Measurements from ENCODE around the gene MGAT3. TPM values are rescaled to one million over a fixed set of nuclear protein-coding genes. Genes with fewer than 3 reads are reported as not detected.

MGAT3 gene
- total and polyA plus RNA-seq, 2 of the 13 experiments (the other 11 are each of a cell fraction or from before 2014, with no cell fraction given): 0.11 to 0.15 TPM

DNA sequence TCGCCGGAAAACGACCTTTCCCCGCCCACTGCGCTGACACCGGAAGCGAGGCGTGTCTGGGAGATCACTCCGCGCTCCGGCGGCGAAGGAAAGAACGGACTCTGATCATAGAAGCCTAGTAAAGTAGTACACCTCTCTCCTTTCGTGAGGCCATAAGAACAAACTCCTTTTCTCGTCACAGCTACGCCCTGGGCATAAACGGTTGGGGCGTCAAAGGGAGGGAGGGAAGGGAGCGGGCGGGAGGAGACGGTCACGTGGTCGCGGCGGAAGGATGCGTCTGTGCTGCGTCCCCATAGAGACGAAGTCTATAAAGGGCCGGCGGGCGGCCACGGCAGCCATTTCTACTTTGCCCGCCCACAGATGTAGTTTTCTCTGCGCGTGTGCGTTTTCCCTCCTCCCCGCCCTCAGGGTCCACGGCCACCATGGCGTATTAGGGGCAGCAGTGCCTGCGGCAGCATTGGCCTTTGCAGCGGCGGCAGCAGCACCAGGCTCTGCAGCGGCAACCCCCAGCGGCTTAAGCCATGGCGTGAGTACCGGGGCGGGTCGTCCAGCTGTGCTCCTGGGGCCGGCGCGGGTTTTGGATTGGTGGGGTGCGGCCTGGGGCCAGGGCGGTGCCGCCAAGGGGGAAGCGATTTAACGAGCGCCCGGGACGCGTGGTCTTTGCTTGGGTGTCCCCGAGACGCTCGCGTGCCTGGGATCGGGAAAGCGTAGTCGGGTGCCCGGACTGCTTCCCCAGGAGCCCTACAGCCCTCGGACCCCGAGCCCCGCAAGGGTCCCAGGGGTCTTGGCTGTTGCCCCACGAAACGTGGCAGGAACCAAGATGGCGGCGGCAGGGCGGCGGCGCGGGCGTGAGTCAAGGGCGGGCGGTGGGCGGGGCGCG is 63.7 kb downstream of the MGAT3 start, which contains the start of gene ATF4 (continued):
- TF ChIP-seq, protein P1, sequence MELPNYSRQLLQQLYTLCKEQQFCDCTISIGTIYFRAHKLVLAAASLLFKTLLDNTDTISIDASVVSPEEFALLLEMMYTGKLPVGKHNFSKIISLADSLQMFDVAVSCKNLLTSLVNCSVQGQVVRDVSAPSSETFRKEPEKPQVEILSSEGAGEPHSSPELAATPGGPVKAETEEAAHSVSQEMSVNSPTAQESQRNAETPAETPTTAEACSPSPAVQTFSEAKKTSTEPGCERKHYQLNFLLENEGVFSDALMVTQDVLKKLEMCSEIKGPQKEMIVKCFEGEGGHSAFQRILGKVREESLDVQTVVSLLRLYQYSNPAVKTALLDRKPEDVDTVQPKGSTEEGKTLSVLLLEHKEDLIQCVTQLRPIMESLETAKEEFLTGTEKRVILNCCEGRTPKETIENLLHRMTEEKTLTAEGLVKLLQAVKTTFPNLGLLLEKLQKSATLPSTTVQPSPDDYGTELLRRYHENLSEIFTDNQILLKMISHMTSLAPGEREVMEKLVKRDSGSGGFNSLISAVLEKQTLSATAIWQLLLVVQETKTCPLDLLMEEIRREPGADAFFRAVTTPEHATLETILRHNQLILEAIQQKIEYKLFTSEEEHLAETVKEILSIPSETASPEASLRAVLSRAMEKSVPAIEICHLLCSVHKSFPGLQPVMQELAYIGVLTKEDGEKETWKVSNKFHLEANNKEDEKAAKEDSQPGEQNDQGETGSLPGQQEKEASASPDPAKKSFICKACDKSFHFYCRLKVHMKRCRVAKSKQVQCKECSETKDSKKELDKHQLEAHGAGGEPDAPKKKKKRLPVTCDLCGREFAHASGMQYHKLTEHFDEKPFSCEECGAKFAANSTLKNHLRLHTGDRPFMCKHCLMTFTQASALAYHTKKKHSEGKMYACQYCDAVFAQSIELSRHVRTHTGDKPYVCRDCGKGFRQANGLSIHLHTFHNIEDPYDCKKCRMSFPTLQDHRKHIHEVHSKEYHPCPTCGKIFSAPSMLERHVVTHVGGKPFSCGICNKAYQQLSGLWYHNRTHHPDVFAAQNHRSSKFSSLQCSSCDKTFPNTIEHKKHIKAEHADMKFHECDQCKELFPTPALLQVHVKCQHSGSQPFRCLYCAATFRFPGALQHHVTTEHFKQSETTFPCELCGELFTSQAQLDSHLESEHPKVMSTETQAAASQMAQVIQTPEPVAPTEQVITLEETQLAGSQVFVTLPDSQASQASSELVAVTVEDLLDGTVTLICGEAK (IDR thresholded peaks at IDR 0.05): peak; percentile 17; the same call in 1 of the 2 replicates
- TF ChIP-seq, protein P1 (CRISPR knock-in tag; IDR thresholded peaks at IDR 0.05): peak; percentile 23
- TF ChIP-seq TARDBP (CRISPR knock-in tag; IDR thresholded peaks at IDR 0.05): peak; percentile 36; the same call in 1 of the 2 replicates
- no peak for TF ChIP-seq HMGA1 (CRISPR knock-in tag; conservative IDR thresholded peaks at IDR 0.05)
- no peak for TF ChIP-seq ZNF292 (CRISPR knock-in tag; IDR thresholded peaks at IDR 0.05; ENCODE audit: borderline replicate concordance, low read depth)
- TF ChIP-seq, protein P2, sequence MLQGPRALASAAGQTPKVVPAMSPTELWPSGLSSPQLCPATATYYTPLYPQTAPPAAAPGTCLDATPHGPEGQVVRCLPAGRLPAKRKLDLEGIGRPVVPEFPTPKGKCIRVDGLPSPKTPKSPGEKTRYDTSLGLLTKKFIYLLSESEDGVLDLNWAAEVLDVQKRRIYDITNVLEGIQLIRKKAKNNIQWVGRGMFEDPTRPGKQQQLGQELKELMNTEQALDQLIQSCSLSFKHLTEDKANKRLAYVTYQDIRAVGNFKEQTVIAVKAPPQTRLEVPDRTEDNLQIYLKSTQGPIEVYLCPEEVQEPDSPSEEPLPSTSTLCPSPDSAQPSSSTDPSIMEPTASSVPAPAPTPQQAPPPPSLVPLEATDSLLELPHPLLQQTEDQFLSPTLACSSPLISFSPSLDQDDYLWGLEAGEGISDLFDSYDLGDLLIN (CRISPR knock-in tag; IDR thresholded peaks at IDR 0.05; ENCODE audit: borderline replicate concordance): peak; percentile 72; the same call in 1 of the 2 replicates
- peak; percentile 27; the same call in 1 of the 2 replicates for TF ChIP-seq ATF7-NPFF (CRISPR knock-in tag; IDR thresholded peaks at IDR 0.05; ENCODE audit: low read depth)
- no peak for TF ChIP-seq RORA (CRISPR knock-in tag; IDR thresholded peaks at IDR 0.05)
- peak; percentile 94; the same call in 1 of the 2 replicates for TF ChIP-seq ZNF446 (CRISPR knock-in tag; IDR thresholded peaks at IDR 0.05)
- TF ChIP-seq, protein P3, sequence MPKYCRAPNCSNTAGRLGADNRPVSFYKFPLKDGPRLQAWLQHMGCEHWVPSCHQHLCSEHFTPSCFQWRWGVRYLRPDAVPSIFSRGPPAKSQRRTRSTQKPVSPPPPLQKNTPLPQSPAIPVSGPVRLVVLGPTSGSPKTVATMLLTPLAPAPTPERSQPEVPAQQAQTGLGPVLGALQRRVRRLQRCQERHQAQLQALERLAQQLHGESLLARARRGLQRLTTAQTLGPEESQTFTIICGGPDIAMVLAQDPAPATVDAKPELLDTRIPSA (CRISPR knock-in tag; IDR thresholded peaks at IDR 0.05; ENCODE audit: borderline replicate concordance): peak; percentile 10; the same call in 1 of the 2 replicates
- no peak for TF ChIP-seq ZNF644 (CRISPR knock-in tag; IDR thresholded peaks at IDR 0.05; ENCODE audit: low read depth)
- TF ChIP-seq FOXO1 (CRISPR knock-in tag; IDR thresholded peaks at IDR 0.05): peak; percentile 59; the same call in 1 of the 2 replicates
- peak; percentile 22; the same call in 1 of the 2 replicates for TF ChIP-seq SIX4 (CRISPR knock-in tag; IDR thresholded peaks at IDR 0.05)
- TF ChIP-seq, protein P4, sequence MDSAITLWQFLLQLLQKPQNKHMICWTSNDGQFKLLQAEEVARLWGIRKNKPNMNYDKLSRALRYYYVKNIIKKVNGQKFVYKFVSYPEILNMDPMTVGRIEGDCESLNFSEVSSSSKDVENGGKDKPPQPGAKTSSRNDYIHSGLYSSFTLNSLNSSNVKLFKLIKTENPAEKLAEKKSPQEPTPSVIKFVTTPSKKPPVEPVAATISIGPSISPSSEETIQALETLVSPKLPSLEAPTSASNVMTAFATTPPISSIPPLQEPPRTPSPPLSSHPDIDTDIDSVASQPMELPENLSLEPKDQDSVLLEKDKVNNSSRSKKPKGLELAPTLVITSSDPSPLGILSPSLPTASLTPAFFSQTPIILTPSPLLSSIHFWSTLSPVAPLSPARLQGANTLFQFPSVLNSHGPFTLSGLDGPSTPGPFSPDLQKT (CRISPR knock-in tag; IDR thresholded peaks at IDR 0.05; ENCODE audit: borderline replicate concordance): 0 out of 2 replicates have a peak, but pooled peaks have one; percentile 34
- TF ChIP-seq KDM2A (CRISPR knock-in tag; IDR thresholded peaks at IDR 0.05; ENCODE audit: borderline replicate concordance, low read depth): peak; percentile 38; the same call in 1 of the 2 replicates
- peak; percentile 39; the same call in 1 of the 2 replicates for TF ChIP-seq PPARG (CRISPR knock-in tag; conservative IDR thresholded peaks at IDR 0.05)
